Left cardiac atrium (tissue), 4 donors: ENCODE results near the gene PROSER3. TPM values are rescaled to one million over a fixed set of nuclear protein-coding genes. Genes with fewer than 3 reads are reported as not detected.

Source experiments
- ATAC-seq, 2 donors: fragments of 200-7000 bp; cut with Tn5 transposase; one replicate each; pipeline ENCODE4 v1.9.1; 2020; ENCODE audit warnings: mild to moderate bottlenecking in 2 of 2, moderate library complexity in 2 of 2
- DNase-seq: peaks from one replicate; pipeline ENCODE4 v3.0.0-alpha.2; 2020
- intact Hi-C, 2 donors: fragments of 100-400 bp; cut with DNase I; formaldehyde crosslinking; loops; one replicate each; pipeline versions ENCODE4 v1.14.1 to v1.15.1; 2022 to 2023
- total RNA-seq, 2 donors: library from RNA; stranded (reverse); fragmentation: NEBNext Ultra II Directional; extraction: Animal tissue kit (Norgen Biotek cat#: 25700); gene quantifications; one replicate each; pipeline ENCODE4 v1.2.1, GENCODE V29; 2021
- donor health status: DM: no; HTN: yes; CAD: no.
- donor health status: DM: no; HTN: yes; CAD: no; lungs with severe emphysema.
- donor health status: DM: yes; HTN: yes; CAD: no.
- donor health status: Dilated cardiomyopathy.

The PROSER3 gene
- total RNA-seq, 2 donors from 2014 or later: 6.8 to 8.4 TPM

- intact Hi-C loops: loop anchor here in 1 of 2 donors (10.0 kb wide), 1 partner anchor 189 kb away; the partner anchor contains the start of gene LRFN3
- DNase-seq (no peak), ATAC-seq (no peak)
Measured at GRCh38 chr19:35746087-35746462, 11.9 kb upstream of the PROSER3 start.

GRCh38 chr19:35746531-35746930 is 11.4 kb upstream of the PROSER3 start:
- DNase-seq: no peak
- intact Hi-C loops: loop anchor here in 1 of 2 donors (10.0 kb wide), 1 partner anchor 188 kb away; the partner anchor contains the start of gene LRFN3
- ATAC-seq: no peak

GRCh38 chr19:35748106-35749020 is 9.6 kb upstream of the PROSER3 start, which contains the start of gene LIN37:
Gene LIN37 (plus strand): TSS chr19:35748576. CDS start chr19:35748725, 149 bp downstream.
- ATAC-seq: peak; percentile 88
- DNase-seq: peak; percentile 99
- intact Hi-C loops: loop anchor here in 1 of 2 donors (10.0 kb wide), 1 partner anchor 186 kb away; the partner anchor contains the start of gene LRFN3

- no peak for DNase-seq
- intact Hi-C loops: no loop called here
Measured at GRCh38 chr19:35750167-35750566, 7.8 kb upstream of the PROSER3 start.

GRCh38 chr19:35751839-35752745 is 5.9 kb upstream of the PROSER3 start:
- ATAC-seq (no peak), DNase-seq (no peak)
- intact Hi-C loops: no loop called here

More at GRCh38 chr19:35750167-35750566, 7.8 kb upstream of the PROSER3 start:
- ATAC-seq: no peak

- intact Hi-C loops: no loop called here
- DNase-seq: no peak
- no peak for ATAC-seq
Measured at GRCh38 chr19:35752746-35753350, 5.1 kb upstream of the PROSER3 start.

- ATAC-seq (no peak), DNase-seq (no peak)
- intact Hi-C loops: no loop called here
Measured at GRCh38 chr19:35753634-35754369, 4.2 kb upstream of the PROSER3 start.

GRCh38 chr19:35754370-35755130 is 3.4 kb upstream of the PROSER3 start:
- intact Hi-C loops: no loop called here
- no peak for DNase-seq

GRCh38 chr19:35755131-35755549 is 2.8 kb upstream of the PROSER3 start:
- intact Hi-C loops: no loop called here
- ATAC-seq (peak in 1 of 2 donors; percentile 17), DNase-seq (no peak)

More at GRCh38 chr19:35754370-35755130, 3.4 kb upstream of the PROSER3 start:
- ATAC-seq: no peak

- peak; percentile 33 to 55 for ATAC-seq
Measured at GRCh38 chr19:35755550-35756376, 2.2 kb upstream of the PROSER3 start.

GRCh38 chr19:35756377-35757230 is 1.4 kb upstream of the PROSER3 start, which contains the start of gene HSPB6:
Gene HSPB6 (minus strand): TSS chr19:35757029. CDS start chr19:35757008, 21 bp downstream.
- intact Hi-C loops: no loop called here
- peak; percentile 40 to 45 for ATAC-seq
- peak; percentile 84 for DNase-seq

More at GRCh38 chr19:35755550-35756376, 2.2 kb upstream of the PROSER3 start:
- intact Hi-C loops: no loop called here
- DNase-seq: peak; percentile 91

- peak; percentile 91 for DNase-seq
- peak; percentile 60 to 71 for ATAC-seq
- intact Hi-C loops: no loop called here
Measured at GRCh38 chr19:35757231-35757748, 686 bp upstream of the PROSER3 start.

GRCh38 chr19:35759697-35760096 is 1.7 kb downstream of the PROSER3 start:
- no peak for ATAC-seq
- DNase-seq: no peak
- intact Hi-C loops: no loop called here

- ATAC-seq: no peak
- DNase-seq: no peak
- intact Hi-C loops: no loop called here
Measured at GRCh38 chr19:35760711-35761349, 2.9 kb downstream of the PROSER3 start.
